PC-3 (cell line): ENCODE results near the gene NKAIN2.

Experiments used
- CTCF ChIP-seq: fragments of 300-600 bp; sonication (generic); conservative IDR thresholded peaks from 2 replicates; pipeline ENCODE4 v1.5.1; 2017; ENCODE audit warnings: antibody characterized with exemption, low read depth, mild to moderate bottlenecking, low read length
- EZH2 ChIP-seq: fragments of 300-600 bp; sonication (generic); IDR thresholded peaks from one replicate; pipeline ENCODE4 v1.6.1; 2017; ENCODE audit warnings: antibody characterized with exemption, mild to moderate bottlenecking, low read length; ENCODE audit not compliant: unreplicated experiment
- EZH2phosphoT487 ChIP-seq: fragments of 300-600 bp; sonication (generic); IDR thresholded peaks from 2 replicates; pipeline ENCODE4 v1.6.1; 2018; ENCODE audit warnings: mild to moderate bottlenecking, antibody characterized with exemption, low read length, borderline replicate concordance

- TF ChIP-seq CTCF (no peak), EZH2 (no peak), EZH2phosphoT487 (no peak)
These were observed 996.6 kb downstream of the NKAIN2 start for GRCh38 chr6:124800222-124800621.
